Right cardiac atrium (tissue), 5 donors: ENCODE results near the gene NRN1L. TPM values are rescaled to one million over a fixed set of nuclear protein-coding genes. Genes with fewer than 3 reads are reported as not detected.

Source experiments
- ATAC-seq, 2 donors: fragments of 200-7000 bp; cut with Tn5 transposase; one replicate each; pipeline versions ENCODE4 v1.8.0 to v1.9.1; 2020; ENCODE audit warnings: moderate library complexity in 2 of 2, mild to moderate bottlenecking in 1 of 2
- DNase-seq, 3 donors: peaks; one replicate each; pipeline ENCODE4 v3.0.0-alpha.2; 2020
- H3K27ac ChIP-seq: one replicate; pipeline ENCODE4 v1.5.1; 2013; ENCODE audit warnings: mild to moderate bottlenecking, low read length, control low read depth, moderate library complexity
- H3K27me3 ChIP-seq: one replicate; pipeline ENCODE4 v1.6.1; 2013; ENCODE audit not compliant: control insufficient read depth, insufficient read depth
- H3K4me1 ChIP-seq: one replicate; pipeline ENCODE4 v1.6.1; 2013; ENCODE audit warnings: low read length; ENCODE audit not compliant: control insufficient read depth, insufficient read depth
- H3K4me3 ChIP-seq: one replicate; pipeline ENCODE4 v1.5.1; 2013; ENCODE audit warnings: low read length, control low read depth
- H3K9me3 ChIP-seq: one replicate; pipeline ENCODE4 v1.6.1; 2013; ENCODE audit warnings: low read length; ENCODE audit not compliant: control insufficient read depth
- WGBS: extraction: QIAGEN DNeasy Blood & Tissue Kit; methylation state at CpG from one replicate; pipeline ENCODE4 v1.1.7; 2013; 5-methylcytosine and 5-hydroxymethylcytosine counted together
- intact Hi-C, 4 donors: fragments of 100-400 bp; cut with DNase I; formaldehyde crosslinking; loops; one replicate each; pipeline versions ENCODE4 v1.11.0 to v1.14.0; 2022 to 2023
- polyA plus RNA-seq: library from polyadenylated mRNA; stranded (reverse); fragments of 200-250 nt; gene quantifications from one replicate; pipeline ENCODE4 v1.2.3, GENCODE V29; 2013
- total RNA-seq, 4 donors: library from RNA; stranded (reverse); fragmentation: NEBNext Ultra II Directional; extraction: Animal tissue kit (Norgen Biotek cat#: 25700); gene quantifications; one replicate each; pipeline ENCODE4 v1.2.1, GENCODE V29; 2021
- donor health status: healthy with polysubstance abuse.
- donor health status: DM: no; HTN: yes; CAD: no.
- donor health status: DM: no; HTN: no; CAD: no.
- donor health status: DM: no; HTN: yes; CAD: no; lungs with severe emphysema.
- donor health status: DM: yes; HTN: yes; CAD: no.

The NRN1L gene
- total and polyA plus RNA-seq, 5 donors = 0.41 to 0.53 TPM; not detected in 3

DNA sequence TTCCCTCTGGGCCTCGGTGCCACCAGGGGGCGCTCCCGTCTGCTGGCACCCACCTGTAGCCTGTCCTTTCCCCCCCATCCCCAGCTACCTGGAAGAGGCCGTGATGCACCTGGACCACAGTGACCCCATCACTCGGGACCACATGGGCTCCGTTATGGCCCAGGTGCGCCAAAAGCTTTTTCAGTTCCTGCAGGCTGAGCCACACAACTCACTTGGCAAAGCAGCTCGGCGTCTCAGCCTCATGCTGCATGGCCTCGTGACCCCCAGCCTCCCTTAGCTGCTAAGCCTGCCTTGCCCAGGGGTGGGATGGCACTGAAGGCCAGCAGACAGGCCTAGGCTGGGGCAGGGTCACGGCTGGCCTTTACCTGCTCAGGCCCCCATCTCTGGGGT, 818 bp upstream of the NRN1L start:
- Histone ChIP-seq H3K27ac (peak overlapping the region; percentile 65), H3K9me3 (no peaks in the 10 kb centered on the region), H3K4me3 (no peak overlapping the region), H3K4me1 (peaks cover 3% of the 10 kb centered on the region), H3K27me3 (no peaks in the 10 kb centered on the region)
- intact Hi-C loops = loop anchor here (2.0 to 10.0 kb wide), 3 partner anchors 43 to 151 kb away; no protein-coding TSS in a partner anchor
- DNase-seq = peak; percentile 54 to 89 (median 83)
- ATAC-seq = peak; percentile 58
- WGBS = 58% methylated on average over 11 of the region's 11 CpGs

DNA sequence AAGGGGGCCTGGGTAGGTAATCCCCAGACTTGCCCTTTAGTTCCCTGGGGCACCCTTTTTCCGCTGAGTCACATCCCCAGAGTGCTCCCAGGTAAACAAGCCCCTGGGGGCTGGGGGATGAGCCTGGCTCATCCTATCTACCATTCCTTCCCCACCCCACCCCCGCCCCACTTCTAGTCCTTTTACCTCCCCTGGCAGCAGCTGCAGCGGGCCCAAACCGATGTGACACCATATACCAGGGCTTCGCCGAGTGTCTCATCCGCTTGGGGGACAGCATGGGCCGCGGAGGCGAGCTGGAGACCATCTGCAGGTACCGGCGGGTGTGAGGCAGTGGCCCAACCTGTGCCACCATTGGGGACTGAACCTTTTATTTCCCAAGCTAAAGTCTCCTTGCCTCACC, 860 bp downstream of the NRN1L start:
- Histone ChIP-seq H3K4me3 (no peak overlapping the region), H3K27me3 (no peaks in the 10 kb centered on the region), H3K9me3 (no peaks in the 10 kb centered on the region), H3K4me1 (peaks cover 3% of the 10 kb centered on the region), H3K27ac (no peak overlapping the region)
- no peak for ATAC-seq
- WGBS = 94% methylated on average over 12 of the region's 12 CpGs
- intact Hi-C loops = loop anchor here in 1 of 4 donors (10.0 kb wide), 1 partner anchor 149 kb away; no protein-coding TSS in a partner anchor
- DNase-seq = no peak

DNA sequence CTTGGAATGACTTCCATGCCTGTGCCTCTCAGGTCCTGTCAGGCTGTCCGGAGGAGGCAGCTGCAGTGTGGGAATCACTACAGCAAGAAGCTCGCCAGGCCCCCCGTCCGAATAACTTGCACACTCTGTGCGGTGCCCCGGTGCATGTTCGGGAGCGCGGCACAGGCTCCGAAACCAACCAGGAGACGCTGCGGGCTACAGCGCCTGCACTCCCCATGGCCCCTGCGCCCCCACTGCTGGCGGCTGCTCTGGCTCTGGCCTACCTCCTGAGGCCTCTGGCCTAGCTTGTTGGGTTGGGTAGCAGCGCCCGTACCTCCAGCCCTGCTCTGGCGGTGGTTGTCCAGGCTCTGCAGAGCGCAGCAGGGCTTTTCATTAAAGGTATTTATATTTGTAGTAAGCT, 1.3 kb downstream of the NRN1L start:
- H3K9me3 ChIP-seq = no peaks in the 10 kb centered on the region
- H3K4me1 ChIP-seq = peaks cover 3% of the 10 kb centered on the region
- no peak overlapping the region for H3K27ac ChIP-seq
- DNase-seq (peak in 1 of 3 donors; percentile 60), ATAC-seq (no peak)
- WGBS = 93% methylated on average over 19 of the region's 19 CpGs
- intact Hi-C loops = loop anchor here in 1 of 4 donors (10.0 kb wide), 1 partner anchor 149 kb away; no protein-coding TSS in a partner anchor
- H3K27me3 ChIP-seq = no peaks in the 10 kb centered on the region
- no peak overlapping the region for H3K4me3 ChIP-seq

DNA sequence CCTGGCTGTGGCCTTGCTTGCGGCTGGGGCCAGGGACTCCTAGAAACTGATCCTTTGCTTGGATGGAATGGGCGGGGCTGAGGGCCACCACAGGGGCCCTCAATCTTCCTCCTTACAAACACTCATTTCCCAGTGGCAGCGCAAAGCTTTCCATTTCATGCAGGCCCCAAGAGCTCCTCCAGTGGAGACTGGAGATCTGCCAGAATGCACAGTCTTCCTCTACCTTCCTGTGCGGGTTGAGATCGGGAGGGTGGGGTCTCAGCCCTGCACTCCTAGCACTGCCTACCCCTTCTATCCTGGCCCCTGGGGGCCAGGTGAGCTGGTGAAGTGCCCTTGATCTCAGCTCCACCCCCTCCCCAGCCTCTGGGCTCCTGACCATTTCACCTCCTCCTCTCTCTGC, 1.7 kb downstream of the NRN1L start:
- peak in 1 of 3 donors; percentile 13 for DNase-seq
- 92% methylated on average over 5 of the region's 5 CpGs for WGBS
- intact Hi-C loops = loop anchor here in 1 of 4 donors (10.0 kb wide), 1 partner anchor 148 kb away; no protein-coding TSS in a partner anchor
- no peaks in the 10 kb centered on the region for H3K27me3 ChIP-seq
- no peak for ATAC-seq
- no peak overlapping the region for H3K4me3 ChIP-seq
- H3K4me1 ChIP-seq = peaks cover 3% of the 10 kb centered on the region
- no peaks in the 10 kb centered on the region for H3K9me3 ChIP-seq
- no peak overlapping the region for H3K27ac ChIP-seq

DNA sequence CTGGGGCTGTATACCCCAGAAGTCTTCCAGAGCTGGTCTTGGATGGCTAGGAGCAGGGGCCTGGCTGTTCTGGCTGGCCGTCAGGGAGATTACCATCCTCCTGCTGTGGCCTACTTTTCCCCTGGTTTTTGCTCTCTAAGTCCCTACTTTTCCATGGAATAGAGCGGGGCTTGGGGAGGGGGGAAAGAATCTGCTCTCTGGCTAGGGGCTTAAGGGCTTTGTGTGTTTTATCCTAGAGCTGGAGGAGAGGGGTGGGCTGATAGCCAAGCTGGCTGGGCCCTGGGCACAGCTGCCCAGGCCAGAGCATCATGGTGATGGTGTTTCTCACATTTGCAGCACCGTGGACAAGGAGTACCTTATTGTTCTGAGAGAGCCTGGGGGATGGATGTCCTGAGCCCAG, 3.6 kb downstream of the NRN1L start:
- 84% methylated on average over 3 of the region's 3 CpGs for WGBS
- intact Hi-C loops = loop anchor here in 1 of 4 donors (10.0 kb wide), 1 partner anchor 146 kb away; no protein-coding TSS in a partner anchor
- ATAC-seq = no peak

DNA sequence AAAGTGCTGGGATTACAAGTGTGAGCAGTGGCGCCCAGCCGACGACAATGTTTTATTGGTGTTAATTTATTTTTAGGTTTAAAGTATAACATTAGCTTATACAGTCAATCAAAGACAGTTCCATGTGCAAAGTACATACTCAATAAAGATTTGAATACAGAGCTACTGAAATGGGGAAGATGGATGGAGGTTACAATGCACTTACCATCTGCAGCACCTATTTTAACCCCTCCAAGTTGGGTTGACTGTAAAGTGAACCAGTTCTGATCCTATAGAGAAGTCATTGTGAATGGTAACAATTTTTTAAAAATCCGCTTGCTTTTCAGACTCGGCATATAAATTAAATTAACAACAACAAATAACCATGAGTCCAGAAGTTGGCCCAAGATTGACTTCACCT, 7.7 kb downstream of the NRN1L start:
- WGBS = 68% methylated on average over 5 of the region's 5 CpGs
- ATAC-seq (no peak), DNase-seq (no peak)
- Histone ChIP-seq H3K9me3 (no peaks in the 10 kb centered on the region), H3K4me3 (peak overlapping the region; percentile 68), H3K27me3 (no peaks in the 10 kb centered on the region), H3K27ac (no peak overlapping the region), H3K4me1 (peaks cover 3% of the 10 kb centered on the region)
- intact Hi-C loops = no loop called here

More for the DNA sequence above, 3.6 kb downstream of the NRN1L start:
- DNase-seq = no peak
- H3K27me3 ChIP-seq = no peaks in the 10 kb centered on the region
- no peak overlapping the region for H3K4me3 ChIP-seq
- H3K27ac ChIP-seq = no peak overlapping the region
- H3K4me1 ChIP-seq = no peaks in the 10 kb centered on the region
- no peaks in the 10 kb centered on the region for H3K9me3 ChIP-seq

DNA sequence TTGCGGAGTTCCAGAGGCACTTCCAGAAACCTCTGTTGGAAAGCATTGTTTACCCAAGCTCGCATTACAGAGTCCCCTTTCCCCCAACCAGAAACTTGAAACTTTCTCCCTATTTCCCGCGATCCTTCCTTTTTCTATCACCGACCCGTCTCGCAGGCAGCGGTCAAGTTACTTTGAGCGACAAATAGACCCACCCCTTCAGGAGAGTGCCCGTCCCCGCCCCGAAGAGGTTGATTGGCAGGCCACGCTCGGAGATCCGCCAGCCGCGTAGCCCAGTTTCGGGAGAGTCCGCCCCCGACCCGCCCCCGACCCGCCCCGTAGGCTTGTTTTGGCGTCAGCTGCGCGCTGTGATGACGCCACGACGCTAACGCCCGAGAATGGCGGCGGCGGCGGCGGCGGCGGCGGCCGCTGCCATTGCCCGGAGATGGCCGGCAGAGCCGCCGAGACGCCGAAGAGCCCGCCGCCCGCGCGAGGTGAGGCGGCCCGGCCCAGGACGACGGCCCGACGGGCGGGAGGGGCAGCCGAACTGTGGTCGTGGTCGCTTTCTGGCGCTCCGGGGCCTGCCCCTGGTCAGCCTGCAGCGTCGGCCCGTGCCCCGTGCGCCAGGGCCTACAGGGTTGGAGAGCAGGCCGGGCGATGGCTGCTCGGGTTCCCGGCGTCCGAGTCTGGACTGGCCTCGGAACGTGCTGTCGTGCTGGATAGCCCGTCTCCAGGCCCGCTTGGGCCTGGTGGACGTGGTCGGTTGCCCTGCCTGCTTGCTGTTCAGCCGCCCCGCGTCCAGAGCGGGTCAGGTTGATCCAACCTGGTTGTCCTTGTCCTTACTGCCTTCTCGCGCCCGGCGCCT, 8.4 kb downstream of the NRN1L start, which contains the start of gene PSKH1:
TSS of gene PSKH1 (plus strand) at position 356 of the 844 bp plus-strand sequence. CDS start 15,496 bp downstream, outside the sequence.
- intact Hi-C loops = no loop called here
- Histone ChIP-seq H3K4me1 (peaks cover 3% of the 10 kb centered on the region), H3K4me3 (peak within 1 kb of the TSS; percentile 68), H3K9me3 (no peaks in the 10 kb centered on the region), H3K27ac (peak within 1 kb of the TSS; percentile 98), H3K27me3 (no peaks in the 10 kb centered on the region)
- under 1% methylated on average over 90 of the region's 90 CpGs for WGBS
- DNase-seq (peak; percentile 97 to 99 (median 99)), ATAC-seq (peak; percentile 94 to 97)

DNA sequence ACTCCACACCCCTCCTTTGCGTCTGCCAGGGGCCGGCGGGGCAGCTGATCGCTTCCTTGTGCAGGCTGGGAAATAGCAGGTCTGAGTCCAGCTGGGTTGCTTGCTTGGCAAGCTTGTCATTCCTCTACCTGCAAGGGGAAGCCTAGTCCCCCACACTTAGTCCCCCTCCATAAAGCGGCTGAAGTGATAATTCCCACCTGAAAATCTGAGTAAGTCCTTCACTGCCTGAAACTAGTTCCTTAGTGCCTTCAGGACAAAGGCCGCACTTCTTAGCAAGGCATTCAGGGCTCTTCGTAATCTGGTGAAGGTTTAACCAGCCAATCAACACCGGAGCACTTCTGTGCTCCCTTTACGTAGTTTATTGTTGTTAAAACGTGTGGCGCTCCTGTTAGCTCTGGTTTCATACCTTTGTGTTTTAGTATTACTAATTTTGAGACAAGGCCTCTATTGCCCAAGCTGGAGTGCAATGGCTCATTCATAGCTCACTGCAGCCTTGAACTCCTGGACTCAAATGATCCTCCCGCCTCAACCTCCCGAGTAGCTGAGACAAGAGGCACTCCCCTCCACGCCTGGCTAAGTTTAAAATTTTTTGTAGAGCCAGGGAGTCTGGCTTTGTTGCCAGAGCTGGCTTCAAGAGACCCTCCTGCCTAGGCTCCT, 9.2 kb downstream of the NRN1L start:
- no peak for ATAC-seq
- H3K27me3 ChIP-seq = no peaks in the 10 kb centered on the region
- H3K9me3 ChIP-seq = no peaks in the 10 kb centered on the region
- H3K4me1 ChIP-seq = peaks cover 3% of the 10 kb centered on the region
- intact Hi-C loops = no loop called here
- no peak for DNase-seq
- peak overlapping the region; percentile 68 for H3K4me3 ChIP-seq
- H3K27ac ChIP-seq = peak overlapping the region; percentile 98
- 23% methylated on average over 14 of the region's 14 CpGs for WGBS

DNA sequence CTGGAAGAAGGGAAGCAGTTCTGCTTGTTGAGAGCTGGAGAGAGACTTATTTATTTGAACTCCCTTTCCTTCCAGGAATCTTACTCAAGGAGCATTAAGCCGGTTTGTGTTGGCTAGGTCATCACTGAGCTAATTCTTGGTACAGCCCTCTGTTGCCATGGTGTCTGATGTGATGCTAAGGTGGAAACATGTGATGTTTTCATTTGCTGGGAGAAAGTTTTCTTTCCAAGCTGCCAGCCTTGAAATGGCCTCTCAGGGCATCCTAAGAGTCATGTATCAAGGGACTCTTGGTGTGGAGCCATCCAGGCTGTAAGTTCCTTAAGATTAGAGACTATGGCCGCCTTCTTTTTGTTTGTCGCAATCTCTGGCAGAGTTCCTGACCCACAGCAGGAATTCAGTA, 12.5 kb downstream of the NRN1L start:
- peak in 1 of 3 donors; percentile 44 for DNase-seq
- intact Hi-C loops = no loop called here
- 56% methylated on average over 3 of the region's 3 CpGs for WGBS

DNA sequence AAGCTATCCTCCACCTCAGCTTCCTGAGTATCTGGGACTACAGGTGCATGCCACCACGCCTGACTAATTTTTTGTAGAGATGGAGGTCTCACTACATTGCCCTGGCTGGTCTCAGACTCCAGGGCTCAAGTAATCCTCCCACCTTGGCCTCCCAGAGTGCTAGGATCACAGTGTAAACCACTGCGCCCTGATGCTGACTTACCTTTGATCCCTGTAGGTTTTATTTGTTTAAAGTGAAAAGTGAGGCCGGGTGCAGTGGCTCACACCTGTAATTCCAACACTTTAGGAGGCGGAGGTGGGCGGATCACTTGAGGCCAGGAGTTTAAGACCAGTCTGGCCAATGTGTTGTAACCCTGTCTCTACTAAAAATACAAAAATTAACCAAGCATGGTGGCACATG, 17.0 kb downstream of the NRN1L start:
- no peak for ATAC-seq
- Histone ChIP-seq H3K4me3 (no peak overlapping the region), H3K27ac (no peak overlapping the region), H3K27me3 (no peaks in the 10 kb centered on the region), H3K4me1 (no peaks in the 10 kb centered on the region), H3K9me3 (no peaks in the 10 kb centered on the region)
- intact Hi-C loops = no loop called here
- WGBS = 96% methylated on average over 5 of the region's 5 CpGs
- no peak for DNase-seq

More for the DNA sequence above, 12.5 kb downstream of the NRN1L start:
- Histone ChIP-seq H3K27ac (peak overlapping the region; percentile 24), H3K9me3 (no peaks in the 10 kb centered on the region), H3K27me3 (no peaks in the 10 kb centered on the region), H3K4me1 (peaks cover 3% of the 10 kb centered on the region), H3K4me3 (no peak overlapping the region)
- ATAC-seq = peak; percentile 69 to 82

DNA sequence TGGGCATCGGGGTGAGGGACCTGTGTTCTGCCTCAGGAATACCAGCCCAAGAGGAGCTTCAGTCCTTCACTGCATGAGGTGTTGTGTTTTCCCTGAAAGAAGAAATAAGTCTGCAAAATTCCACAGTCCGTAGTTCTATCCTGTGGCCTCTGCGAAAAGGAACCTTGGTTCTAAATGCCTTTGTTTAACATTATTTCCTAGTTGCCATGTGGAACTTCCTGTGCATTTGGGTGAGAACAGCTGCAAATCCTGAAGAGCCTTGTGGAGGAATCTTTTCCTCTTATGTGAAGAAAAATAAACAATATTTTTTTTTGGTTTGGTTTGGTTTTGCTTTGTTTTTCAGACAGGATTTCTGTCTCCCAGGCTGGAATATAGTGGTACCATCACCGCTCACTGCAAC, 18.1 kb downstream of the NRN1L start:
- H3K4me3 ChIP-seq = no peak overlapping the region
- H3K27me3 ChIP-seq = no peaks in the 10 kb centered on the region
- ATAC-seq = no peak
- intact Hi-C loops = no loop called here
- H3K27ac ChIP-seq = no peak overlapping the region
- no peak for DNase-seq
- no peaks in the 10 kb centered on the region for H3K4me1 ChIP-seq
- no peaks in the 10 kb centered on the region for H3K9me3 ChIP-seq
- WGBS = 70% methylated on average over 4 of the region's 4 CpGs
